ENCODE data around the gene CTIF.
"Not testable (repeated sequence)": the region's sequence is repeated elsewhere in the genome, so short reads cannot be mapped to it uniquely, and the experiment has no call there.

CTIF gene

GRCh38 chr18:48715711-48716361 lies 177.0 kb downstream of the CTIF start:
- DNase-seq = no peak

GRCh38 chr18:48717227-48717626 lies 178.4 kb downstream of the CTIF start:
- DNase-seq = not testable (repeated sequence)

GRCh38 chr18:48718251-48718959 lies 179.6 kb downstream of the CTIF start:
- DNase-seq = no peak

GRCh38 chr18:48719388-48719787 lies 180.6 kb downstream of the CTIF start:
- DNase-seq = no peak

- no peak for DNase-seq
Measured at GRCh38 chr18:48719974-48720654, 181.3 kb downstream of the CTIF start.

- DNase-seq = no peak
Measured at GRCh38 chr18:48720655-48721025, 181.8 kb downstream of the CTIF start.

- DNase-seq = no peak
Measured at GRCh38 chr18:48721312-48721711, 182.5 kb downstream of the CTIF start.

GRCh38 chr18:48723016-48723415 lies 184.2 kb downstream of the CTIF start:
- no peak for DNase-seq

GRCh38 chr18:48723837-48724236 lies 185.0 kb downstream of the CTIF start:
- no peak for DNase-seq

- DNase-seq = no peak
Measured at GRCh38 chr18:48724442-48724841, 185.6 kb downstream of the CTIF start.

GRCh38 chr18:48724939-48725338 lies 186.1 kb downstream of the CTIF start:
- no peak for DNase-seq

- no peak for DNase-seq
Measured at GRCh38 chr18:48725562-48725961, 186.7 kb downstream of the CTIF start.

- DNase-seq = no peak
Measured at GRCh38 chr18:48727681-48728080, 188.8 kb downstream of the CTIF start.

- DNase-seq = no peak
Measured at GRCh38 chr18:48728204-48728833, 189.5 kb downstream of the CTIF start.

GRCh38 chr18:48729404-48729803 lies 190.6 kb downstream of the CTIF start:
- no peak for DNase-seq

- DNase-seq = no peak
Measured at GRCh38 chr18:48730010-48730409, 191.2 kb downstream of the CTIF start.

GRCh38 chr18:48732767-48733424 lies 194.1 kb downstream of the CTIF start:
- DNase-seq = no peak

- no peak for DNase-seq
Measured at GRCh38 chr18:48733643-48734253, 194.9 kb downstream of the CTIF start.

GRCh38 chr18:48734460-48734859 lies 195.6 kb downstream of the CTIF start:
- no peak for DNase-seq

- DNase-seq = no peak
Measured at GRCh38 chr18:48735080-48735676, 196.3 kb downstream of the CTIF start.

GRCh38 chr18:48735681-48736255 lies 196.9 kb downstream of the CTIF start:
- DNase-seq = no peak
